Neural crest cell (in vitro differentiated cells): Measurements from ENCODE around the gene SEMA3C. TPM values are rescaled to one million over a fixed set of nuclear protein-coding genes. Genes with fewer than 3 reads are reported as not detected.

Experiments
- DNase-seq: peaks from one replicate; pipeline ENCODE4 v3.0.0; 2021; ENCODE audit warnings: low read depth, mixed read lengths, low spot score
- H3K27ac Mint-ChIP-seq: one replicate; pipeline ENCODE4 v1.8.0; 2021; ENCODE audit warnings: mild to moderate bottlenecking, mixed read lengths; ENCODE audit not compliant: unreplicated experiment
- H3K27me3 Mint-ChIP-seq: 2 replicates; pipeline ENCODE4 v1.8.0; 2021; ENCODE audit warnings: low read depth, mild to moderate bottlenecking, mixed read lengths
- H3K36me3 Mint-ChIP-seq: 2 replicates; pipeline ENCODE4 v1.8.0; 2021; ENCODE audit warnings: low read depth, mild to moderate bottlenecking, mixed read lengths
- H3K4me1 Mint-ChIP-seq: 2 replicates; pipeline ENCODE4 v1.8.0; 2021; ENCODE audit warnings: mixed read lengths
- H3K4me3 Mint-ChIP-seq: one replicate; pipeline ENCODE4 v1.8.0; 2021; ENCODE audit warnings: mild to moderate bottlenecking, mixed read lengths
- H3K9me3 Mint-ChIP-seq: 2 replicates; pipeline ENCODE4 v1.8.0; 2021; ENCODE audit warnings: mixed read lengths
- total RNA-seq: library from RNA; stranded (reverse); gene quantifications from 2 replicates; pipeline ENCODE4 v1.2.1, GENCODE V29; 2021
- TF ChIP-seq, protein P1 (sequence below): fragments of 200-600 bp; sonication (generic); conservative IDR thresholded peaks from 2 replicates; pipeline ENCODE4 v1.5.0; 2021; ENCODE audit warnings: antibody characterized with exemption, mild to moderate bottlenecking

The SEMA3C gene
- total RNA-seq, 1 donor from 2014 or later, result 36.6 TPM

DNA sequence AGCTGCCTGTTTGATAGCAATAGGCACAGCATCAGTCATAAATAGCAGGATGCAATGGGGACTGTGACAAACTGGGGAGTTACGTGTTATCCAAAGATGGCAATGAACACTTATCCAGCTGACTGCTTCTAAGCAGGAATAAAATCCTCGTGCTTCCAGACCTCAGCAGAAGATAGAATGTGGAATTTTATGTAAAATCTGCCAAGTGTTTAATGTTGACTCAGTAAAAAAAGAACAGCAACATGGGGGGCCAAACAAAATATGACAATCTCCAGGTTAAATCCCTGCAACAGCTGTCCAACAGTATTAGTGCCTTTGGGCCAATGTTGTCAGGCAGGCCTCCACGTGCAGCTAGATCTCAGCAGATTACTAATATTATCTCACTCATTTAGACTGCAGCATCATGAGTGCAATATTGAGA is 127.3 kb downstream of the SEMA3C start:
- TF ChIP-seq, protein P1, sequence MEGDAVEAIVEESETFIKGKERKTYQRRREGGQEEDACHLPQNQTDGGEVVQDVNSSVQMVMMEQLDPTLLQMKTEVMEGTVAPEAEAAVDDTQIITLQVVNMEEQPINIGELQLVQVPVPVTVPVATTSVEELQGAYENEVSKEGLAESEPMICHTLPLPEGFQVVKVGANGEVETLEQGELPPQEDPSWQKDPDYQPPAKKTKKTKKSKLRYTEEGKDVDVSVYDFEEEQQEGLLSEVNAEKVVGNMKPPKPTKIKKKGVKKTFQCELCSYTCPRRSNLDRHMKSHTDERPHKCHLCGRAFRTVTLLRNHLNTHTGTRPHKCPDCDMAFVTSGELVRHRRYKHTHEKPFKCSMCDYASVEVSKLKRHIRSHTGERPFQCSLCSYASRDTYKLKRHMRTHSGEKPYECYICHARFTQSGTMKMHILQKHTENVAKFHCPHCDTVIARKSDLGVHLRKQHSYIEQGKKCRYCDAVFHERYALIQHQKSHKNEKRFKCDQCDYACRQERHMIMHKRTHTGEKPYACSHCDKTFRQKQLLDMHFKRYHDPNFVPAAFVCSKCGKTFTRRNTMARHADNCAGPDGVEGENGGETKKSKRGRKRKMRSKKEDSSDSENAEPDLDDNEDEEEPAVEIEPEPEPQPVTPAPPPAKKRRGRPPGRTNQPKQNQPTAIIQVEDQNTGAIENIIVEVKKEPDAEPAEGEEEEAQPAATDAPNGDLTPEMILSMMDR, result no peak
- Mint-ChIP-seq H3K36me3 (peaks cover 11% of the 10 kb centered on the region), H3K4me1 (no peaks in the 10 kb centered on the region), H3K27ac (no peak overlapping the region), H3K9me3 (no peaks in the 10 kb centered on the region), H3K4me3 (no peak overlapping the region), H3K27me3 (no peaks in the 10 kb centered on the region)
- no peak for DNase-seq

DNA sequence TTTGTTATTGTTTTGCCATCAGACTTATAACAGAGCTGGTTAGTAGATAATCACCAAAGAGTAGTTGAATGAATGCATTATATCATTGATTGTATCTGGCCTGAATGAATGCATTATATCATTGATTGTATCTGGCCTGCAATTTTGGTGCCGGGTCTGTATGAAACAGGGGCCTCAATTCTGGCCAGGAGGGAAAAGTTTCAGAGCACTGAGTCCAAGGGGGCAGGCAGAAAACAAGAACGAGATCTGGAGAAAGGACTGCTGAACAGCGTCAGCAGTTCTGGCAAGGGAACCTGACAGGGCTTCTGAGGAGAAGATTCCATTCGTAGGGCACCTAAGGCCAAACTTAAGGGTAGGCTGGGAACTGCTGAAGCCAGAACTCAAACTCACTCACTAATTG is 128.0 kb downstream of the SEMA3C start:
- no peak for DNase-seq
- Mint-ChIP-seq H3K4me3 (no peak overlapping the region), H3K9me3 (no peaks in the 10 kb centered on the region), H3K4me1 (no peaks in the 10 kb centered on the region), H3K36me3 (peaks cover 8% of the 10 kb centered on the region), H3K27me3 (no peaks in the 10 kb centered on the region), H3K27ac (no peak overlapping the region)
- TF ChIP-seq, protein P1, result no peak

DNA sequence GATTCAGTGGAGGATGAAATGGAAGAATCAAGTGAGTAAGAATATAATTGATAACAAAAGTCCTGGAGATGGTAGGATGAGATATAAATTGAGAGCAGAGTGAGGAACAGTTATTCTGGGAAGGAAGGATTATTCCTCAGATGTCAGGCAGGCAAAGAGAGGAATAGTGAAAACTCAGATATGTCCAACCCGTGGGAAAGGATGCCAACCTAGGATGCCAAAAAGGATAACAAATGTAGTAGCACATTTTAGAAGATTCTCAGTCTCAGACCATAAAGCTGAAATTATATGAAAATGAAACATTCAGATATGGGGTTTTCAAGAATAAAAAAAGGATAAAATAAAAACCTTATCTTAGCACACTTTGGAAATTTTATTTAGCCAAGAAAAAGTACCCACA is 131.1 kb downstream of the SEMA3C start:
- DNase-seq, result no peak
- TF ChIP-seq, protein P1, result no peak
- H3K27me3 Mint-ChIP-seq, result no peaks in the 10 kb centered on the region
- H3K27ac Mint-ChIP-seq, result no peak overlapping the region
- H3K9me3 Mint-ChIP-seq, result no peaks in the 10 kb centered on the region
- peaks cover 8% of the 10 kb centered on the region for H3K4me1 Mint-ChIP-seq
- H3K4me3 Mint-ChIP-seq, result no peak overlapping the region
- peaks cover 8% of the 10 kb centered on the region for H3K36me3 Mint-ChIP-seq

DNA sequence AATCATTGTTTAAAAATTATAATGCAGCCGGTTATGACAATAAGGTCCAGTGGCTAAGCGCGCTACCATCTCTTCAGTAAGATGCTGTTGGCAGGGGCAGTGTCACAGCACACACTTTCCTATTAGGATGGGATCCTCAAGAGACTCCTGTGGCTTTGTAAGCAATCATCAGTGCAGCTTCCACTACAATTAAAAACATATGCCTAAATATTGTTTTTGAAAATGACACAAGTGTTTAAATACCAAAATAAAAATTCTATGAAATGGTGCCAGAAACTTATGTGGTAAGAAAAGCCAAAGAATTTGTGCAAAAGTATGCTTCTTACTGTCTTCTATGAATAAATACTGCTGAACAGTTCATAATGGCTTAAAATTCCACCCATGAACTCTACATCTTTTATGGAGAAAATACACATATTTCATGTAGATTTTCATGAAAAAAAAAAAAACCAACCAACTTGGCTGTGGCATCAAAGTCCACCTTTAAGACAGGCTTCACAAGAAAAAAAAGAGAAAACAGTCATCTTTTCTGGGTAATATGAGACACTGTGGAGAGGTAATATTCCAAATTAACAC is 132.8 kb downstream of the SEMA3C start:
- no peak overlapping the region for H3K27ac Mint-ChIP-seq
- TF ChIP-seq, protein P1, result no peak
- DNase-seq, result no peak

DNA sequence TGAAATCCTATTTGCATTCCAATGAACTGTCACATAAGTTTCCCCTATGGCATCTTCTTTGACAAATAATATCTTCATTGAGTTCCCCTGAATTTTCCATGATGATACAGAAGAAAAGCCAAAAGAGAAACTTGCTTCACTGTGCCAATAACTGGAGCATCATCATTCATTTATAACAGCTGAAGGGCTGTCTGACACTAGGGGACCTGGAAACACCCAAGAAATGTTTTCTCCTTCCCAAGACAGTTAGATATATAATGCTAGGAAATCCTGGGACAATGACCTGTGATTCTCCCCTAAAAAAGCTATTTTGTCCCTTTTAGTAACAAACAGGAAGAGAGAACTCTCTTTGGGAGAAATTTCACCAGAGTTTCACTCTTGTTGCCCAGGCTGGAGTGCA is 133.6 kb downstream of the SEMA3C start:
- Mint-ChIP-seq H3K4me1 (peaks cover 23% of the 10 kb centered on the region), H3K4me3 (no peak overlapping the region), H3K9me3 (no peaks in the 10 kb centered on the region), H3K27me3 (no peaks in the 10 kb centered on the region), H3K36me3 (peaks cover 8% of the 10 kb centered on the region), H3K27ac (no peak overlapping the region)
- no peak for DNase-seq
- TF ChIP-seq, protein P1, result no peak

More for the DNA sequence above, 132.8 kb downstream of the SEMA3C start:
- Mint-ChIP-seq H3K4me1 (peaks cover 20% of the 10 kb centered on the region), H3K36me3 (peaks cover 8% of the 10 kb centered on the region), H3K9me3 (no peaks in the 10 kb centered on the region), H3K27me3 (no peaks in the 10 kb centered on the region), H3K4me3 (no peak overlapping the region)
